ENCODE data around the gene TBCK.

DNA sequence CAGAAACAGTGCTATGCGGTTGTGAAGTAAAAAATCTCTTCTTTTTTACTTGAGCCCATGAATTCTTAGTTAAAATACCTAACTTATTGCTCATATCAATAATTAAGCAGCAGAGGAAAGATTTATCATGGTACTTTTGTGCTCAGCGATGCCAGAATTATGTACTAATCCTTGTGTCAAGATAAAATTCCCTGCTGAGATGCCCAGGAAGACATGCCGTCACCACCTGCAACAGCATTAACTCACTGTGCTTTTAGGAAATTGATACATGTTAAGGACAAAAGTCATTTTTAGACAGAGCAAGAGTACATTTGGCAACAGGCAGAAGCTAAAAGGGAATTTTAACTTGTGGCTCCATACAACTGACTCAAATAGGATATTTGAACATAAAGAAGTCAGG lies 281.8 kb downstream of the TBCK start:
- TF ChIP-seq, protein P1, sequence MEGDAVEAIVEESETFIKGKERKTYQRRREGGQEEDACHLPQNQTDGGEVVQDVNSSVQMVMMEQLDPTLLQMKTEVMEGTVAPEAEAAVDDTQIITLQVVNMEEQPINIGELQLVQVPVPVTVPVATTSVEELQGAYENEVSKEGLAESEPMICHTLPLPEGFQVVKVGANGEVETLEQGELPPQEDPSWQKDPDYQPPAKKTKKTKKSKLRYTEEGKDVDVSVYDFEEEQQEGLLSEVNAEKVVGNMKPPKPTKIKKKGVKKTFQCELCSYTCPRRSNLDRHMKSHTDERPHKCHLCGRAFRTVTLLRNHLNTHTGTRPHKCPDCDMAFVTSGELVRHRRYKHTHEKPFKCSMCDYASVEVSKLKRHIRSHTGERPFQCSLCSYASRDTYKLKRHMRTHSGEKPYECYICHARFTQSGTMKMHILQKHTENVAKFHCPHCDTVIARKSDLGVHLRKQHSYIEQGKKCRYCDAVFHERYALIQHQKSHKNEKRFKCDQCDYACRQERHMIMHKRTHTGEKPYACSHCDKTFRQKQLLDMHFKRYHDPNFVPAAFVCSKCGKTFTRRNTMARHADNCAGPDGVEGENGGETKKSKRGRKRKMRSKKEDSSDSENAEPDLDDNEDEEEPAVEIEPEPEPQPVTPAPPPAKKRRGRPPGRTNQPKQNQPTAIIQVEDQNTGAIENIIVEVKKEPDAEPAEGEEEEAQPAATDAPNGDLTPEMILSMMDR (IDR thresholded peaks at IDR 0.05 in 8 of 11, conservative IDR thresholded peaks at IDR 0.05 in 3 of 11) = no peak
- TF ChIP-seq POLR2AphosphoS5 (IDR thresholded peaks at IDR 0.05) = no peak

Measured in spleen (tissue), 7 donors.